ENCODE measurements around the gene PSAP. TPM values are rescaled to one million over a fixed set of nuclear protein-coding genes. Genes with fewer than 3 reads are reported as not detected.

PSAP gene
- total and polyA plus RNA-seq, 4 donors: 496 to 1,828 (median 1,097) TPM

GRCh38 chr10:71844084-71844483, 7.0 kb downstream of the PSAP start:
- Histone ChIP-seq H3K27me3 (ENCODE audit: control insufficient read depth in 3 of 3, insufficient read depth in 3 of 3, low read length in 2 of 3) (no peaks in the 10 kb centered on the region), H3K4me3 (no peak overlapping the region), H3K4me1 (ENCODE audit: control insufficient read depth in 5 of 5, insufficient read depth in 5 of 5, low read length in 5 of 5) (peaks cover 0 to 39% (median 13%) of the 10 kb centered on the region in 5 donors), H3K9ac (ENCODE audit: insufficient read depth in 1 of 2, low read length in 2 of 2) (no peak overlapping the region), H3K27ac (ENCODE audit: low read depth in 1 of 2, low read length in 1 of 2) (no peak overlapping the region), H3K9me3 (ENCODE audit: control insufficient read depth in 4 of 4, insufficient read depth in 3 of 4, low read length in 3 of 4) (no peaks in the 10 kb centered on the region), H3K36me3 (ENCODE audit: control insufficient read depth in 4 of 4, insufficient read depth in 4 of 4, low read length in 4 of 4) (peaks cover 0 to 3% (median 0%) of the 10 kb centered on the region in 4 donors)
- no peak for DNase-seq
- 55 to 69% methylated on average over 2 of the region's 2 CpGs for WGBS, 2 donors
- no peak for ATAC-seq (ENCODE audit: insufficient read depth, low FRiP score)
- TF ChIP-seq CTCF (IDR thresholded peaks at IDR 0.05; ENCODE audit: control extremely low read depth, extremely low read depth): no peak

- H3K9ac ChIP-seq (ENCODE audit: insufficient read depth in 1 of 2, low read length in 2 of 2): no peak overlapping the region
- no peaks in the 10 kb centered on the region for H3K9me3 ChIP-seq (ENCODE audit: control insufficient read depth in 4 of 4, insufficient read depth in 3 of 4, low read length in 3 of 4)
- H3K27ac ChIP-seq (ENCODE audit: low read depth in 1 of 2, low read length in 1 of 2): no peak overlapping the region
- no peak for TF ChIP-seq CTCF (IDR thresholded peaks at IDR 0.05; ENCODE audit: control extremely low read depth, extremely low read depth)
- DNase-seq: no peak
- peaks cover 0 to 42% (median 13%) of the 10 kb centered on the region in 5 donors for H3K4me1 ChIP-seq (ENCODE audit: control insufficient read depth in 5 of 5, insufficient read depth in 5 of 5, low read length in 5 of 5)
- no peaks in the 10 kb centered on the region for H3K27me3 ChIP-seq (ENCODE audit: control insufficient read depth in 3 of 3, insufficient read depth in 3 of 3, low read length in 2 of 3)
- H3K36me3 ChIP-seq (ENCODE audit: control insufficient read depth in 4 of 4, insufficient read depth in 4 of 4, low read length in 4 of 4): peaks cover 0 to 3% (median 0%) of the 10 kb centered on the region in 4 donors
- 85 to 90% methylated on average over 14 of the region's 14 CpGs for WGBS, 2 donors
- no peak for ATAC-seq (ENCODE audit: insufficient read depth, low FRiP score)
- H3K4me3 ChIP-seq: no peak overlapping the region
Measured at GRCh38 chr10:71842856-71843686, 8.0 kb downstream of the PSAP start.

- 64 to 68% methylated on average over 2 of the region's 2 CpGs for WGBS, 2 donors
- peaks cover 0 to 45% (median 13%) of the 10 kb centered on the region in 5 donors for H3K4me1 ChIP-seq (ENCODE audit: control insufficient read depth in 5 of 5, insufficient read depth in 5 of 5, low read length in 5 of 5)
- no peak overlapping the region for H3K9ac ChIP-seq (ENCODE audit: insufficient read depth in 1 of 2, low read length in 2 of 2)
- no peak overlapping the region for H3K4me3 ChIP-seq
- no peak overlapping the region for H3K27ac ChIP-seq (ENCODE audit: low read depth in 1 of 2, low read length in 1 of 2)
- no peak for TF ChIP-seq CTCF (IDR thresholded peaks at IDR 0.05; ENCODE audit: control extremely low read depth, extremely low read depth)
- H3K27me3 ChIP-seq (ENCODE audit: control insufficient read depth in 3 of 3, insufficient read depth in 3 of 3, low read length in 2 of 3): no peaks in the 10 kb centered on the region
- DNase-seq: no peak
- no peak for ATAC-seq (ENCODE audit: insufficient read depth, low FRiP score)
- peaks cover 0 to 3% (median 0%) of the 10 kb centered on the region in 4 donors for H3K36me3 ChIP-seq (ENCODE audit: control insufficient read depth in 4 of 4, insufficient read depth in 4 of 4, low read length in 4 of 4)
- H3K9me3 ChIP-seq (ENCODE audit: control insufficient read depth in 4 of 4, insufficient read depth in 3 of 4, low read length in 3 of 4): no peaks in the 10 kb centered on the region
Measured at GRCh38 chr10:71842422-71842821, 8.6 kb downstream of the PSAP start.
